ENCODE measurements around the gene GNPAT.

DNA sequence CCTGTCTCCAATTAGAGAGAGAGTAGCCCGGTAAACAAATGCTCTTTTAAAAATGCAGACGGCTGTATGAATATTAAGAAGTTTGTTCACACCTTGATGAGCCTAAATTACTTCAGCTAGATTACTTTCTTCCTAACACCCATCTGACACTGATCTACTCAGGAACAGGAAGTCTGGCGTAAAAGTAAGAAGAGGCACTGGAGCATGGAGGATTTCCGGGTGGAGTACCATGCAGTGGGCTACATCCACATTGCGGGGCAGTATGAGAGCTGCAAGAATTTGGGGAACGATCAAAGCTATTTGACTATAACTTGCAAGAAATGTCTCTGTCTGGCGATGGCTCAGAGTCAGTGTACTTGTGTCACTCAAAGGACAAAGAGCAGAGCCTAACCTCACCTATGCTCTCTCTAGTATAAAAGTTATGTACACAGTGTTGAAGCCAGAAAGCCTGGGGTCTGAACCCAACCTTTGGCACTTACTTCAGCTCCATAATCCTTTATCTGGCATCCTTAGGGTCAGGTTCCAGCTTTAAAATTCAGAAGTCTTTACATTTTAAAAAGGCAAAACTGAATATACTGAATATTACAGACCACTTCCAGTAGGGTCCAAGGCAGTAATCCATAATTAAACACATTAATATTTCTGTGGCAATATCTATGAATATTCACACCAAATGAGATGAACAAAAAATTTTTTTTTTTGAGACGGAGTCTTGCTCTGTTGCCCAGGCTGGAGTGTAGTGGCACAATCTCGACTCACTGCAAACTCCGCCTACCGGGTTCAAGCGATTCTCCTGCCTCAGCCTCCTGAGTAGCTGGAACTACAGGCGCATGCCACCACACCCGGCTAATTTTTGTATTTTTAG is 7.9 kb upstream of the GNPAT start:
- no peak for TF ChIP-seq EZH2 (IDR thresholded peaks at IDR 0.05; ENCODE audit: insufficient read depth, poor library complexity, severe bottlenecking)
- no peak for TF ChIP-seq EZH2phosphoT487 (IDR thresholded peaks at IDR 0.05; ENCODE audit: insufficient read depth, low read depth)
